Loucy (cell line): ENCODE results near the gene GSAP.
A peak's percentile ranks its signal among the peaks of the same experiment; 100 is the strongest.

Experiments used
- H2AFZ ChIP-seq: fragments of 200-600 bp; sonication (generic); 2 replicates; pipeline ENCODE4 v1.6.0; 2016; ENCODE audit warnings: antibody characterized with exemption, mild to moderate bottlenecking, low read length, moderate library complexity
- H3F3A ChIP-seq: fragments of 200-600 bp; 2 replicates; pipeline ENCODE4 v1.6.0; 2016; ENCODE audit warnings: antibody characterized with exemption, low read depth, mild to moderate bottlenecking
- H3K27me3 ChIP-seq: fragments of 200-600 bp; sonication (generic); 2 replicates; pipeline ENCODE4 v1.6.1; 2014; ENCODE audit warnings: low read length, mild to moderate bottlenecking; ENCODE audit not compliant: insufficient read depth, poor library complexity, severe bottlenecking
- H3K36me3 ChIP-seq: fragments of 200-600 bp; sonication (generic); 2 replicates; pipeline ENCODE4 v1.6.1; 2016; ENCODE audit warnings: low read length; ENCODE audit not compliant: insufficient read depth
- H3K4me1 ChIP-seq: fragments of 200-600 bp; sonication (generic); 2 replicates; pipeline ENCODE4 v1.5.1; 2014; ENCODE audit warnings: low read length, mild to moderate bottlenecking; ENCODE audit not compliant: insufficient read depth, poor library complexity, severe bottlenecking
- H3K4me2 ChIP-seq: fragments of 200-600 bp; sonication (generic); 2 replicates; pipeline ENCODE4 v1.6.0; 2014; ENCODE audit warnings: antibody characterized with exemption, low read length, low read depth, mild to moderate bottlenecking; ENCODE audit not compliant: poor library complexity, severe bottlenecking
- H3K4me3 ChIP-seq: fragments of 200-600 bp; sonication (generic); 2 replicates; pipeline ENCODE4 v1.5.1; 2014; ENCODE audit warnings: low read length, mild to moderate bottlenecking, mixed read lengths; ENCODE audit not compliant: poor library complexity, severe bottlenecking
- H3K79me2 ChIP-seq: fragments of 200-600 bp; sonication (generic); 2 replicates; pipeline ENCODE4 v1.6.1; 2014; ENCODE audit warnings: low read length; ENCODE audit not compliant: insufficient read depth
- H3K9ac ChIP-seq: fragments of 200-600 bp; sonication (generic); 2 replicates; pipeline ENCODE4 v1.6.0; 2014; ENCODE audit warnings: mild to moderate bottlenecking, low read depth, low read length, moderate library complexity; ENCODE audit not compliant: poor library complexity, severe bottlenecking
- H3K9me2 ChIP-seq: fragments of 200-600 bp; sonication (generic); replicated peaks from 2 replicates; pipeline ENCODE4 v1.6.1; 2016; ENCODE audit warnings: low read depth, low read length, mixed read lengths
- H3K9me3 ChIP-seq: fragments of 200-600 bp; sonication (generic); 2 replicates; pipeline ENCODE4 v1.6.1; 2014; ENCODE audit warnings: mild to moderate bottlenecking, antibody characterized with exemption, low read length, low read depth; ENCODE audit not compliant: insufficient read depth
- H4K20me1 ChIP-seq: fragments of 200-600 bp; sonication (generic); 2 replicates; pipeline ENCODE4 v1.6.0; 2014; ENCODE audit warnings: antibody characterized with exemption, low read length, mild to moderate bottlenecking; ENCODE audit not compliant: insufficient read depth, poor library complexity, severe bottlenecking
- EZH2phosphoT487 ChIP-seq: fragments of 200-600 bp; IDR thresholded peaks from 2 replicates; pipeline ENCODE4 v1.6.1; 2018; ENCODE audit warnings: antibody characterized with exemption, mild to moderate bottlenecking, moderate library complexity, borderline replicate concordance
- TF ChIP-seq, protein P1 (sequence below): fragments of 200-600 bp; sonication (generic); conservative IDR thresholded peaks from 2 replicates; pipeline ENCODE4 v1.5.1; 2014; ENCODE audit warnings: mild to moderate bottlenecking, antibody characterized with exemption, low read length

GSAP gene

DNA sequence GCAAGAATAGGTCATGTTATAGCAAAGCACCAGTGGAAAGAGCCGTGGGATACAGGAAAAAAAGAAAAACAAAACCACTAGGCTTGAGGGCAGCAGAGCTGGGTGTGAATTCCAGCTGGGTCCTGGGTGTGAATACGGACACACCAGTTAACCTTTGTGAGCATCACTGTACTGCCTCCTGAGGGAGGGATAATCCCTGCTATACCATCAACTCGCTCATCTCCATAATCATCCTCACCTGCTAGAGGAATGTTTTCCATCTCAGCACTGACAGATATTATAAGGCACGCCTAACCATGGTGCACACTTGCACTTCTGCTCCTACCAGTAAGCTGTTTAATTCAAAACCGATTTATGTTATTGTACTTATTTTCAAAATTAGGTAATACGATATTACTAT lies 62.2 kb downstream of the GSAP start:
- Histone ChIP-seq H3K9me2 (no peaks in the 10 kb centered on the region), H3K27me3 (no peaks in the 10 kb centered on the region), H3K9me3 (no peaks in the 10 kb centered on the region), H3K79me2 (no peaks in the 10 kb centered on the region), H3K4me3 (peak overlapping the region; percentile 3), H3K36me3 (no peaks in the 10 kb centered on the region), H3K9ac (no peak overlapping the region), H3K4me2 (peak overlapping the region; percentile 70), H3K4me1 (peaks cover 53% of the 10 kb centered on the region), H2AFZ (no peak overlapping the region), H3F3A (peaks cover 16% of the 10 kb centered on the region), H4K20me1 (no peaks in the 10 kb centered on the region)
- TF ChIP-seq EZH2phosphoT487 = no peak
- TF ChIP-seq, protein P1, sequence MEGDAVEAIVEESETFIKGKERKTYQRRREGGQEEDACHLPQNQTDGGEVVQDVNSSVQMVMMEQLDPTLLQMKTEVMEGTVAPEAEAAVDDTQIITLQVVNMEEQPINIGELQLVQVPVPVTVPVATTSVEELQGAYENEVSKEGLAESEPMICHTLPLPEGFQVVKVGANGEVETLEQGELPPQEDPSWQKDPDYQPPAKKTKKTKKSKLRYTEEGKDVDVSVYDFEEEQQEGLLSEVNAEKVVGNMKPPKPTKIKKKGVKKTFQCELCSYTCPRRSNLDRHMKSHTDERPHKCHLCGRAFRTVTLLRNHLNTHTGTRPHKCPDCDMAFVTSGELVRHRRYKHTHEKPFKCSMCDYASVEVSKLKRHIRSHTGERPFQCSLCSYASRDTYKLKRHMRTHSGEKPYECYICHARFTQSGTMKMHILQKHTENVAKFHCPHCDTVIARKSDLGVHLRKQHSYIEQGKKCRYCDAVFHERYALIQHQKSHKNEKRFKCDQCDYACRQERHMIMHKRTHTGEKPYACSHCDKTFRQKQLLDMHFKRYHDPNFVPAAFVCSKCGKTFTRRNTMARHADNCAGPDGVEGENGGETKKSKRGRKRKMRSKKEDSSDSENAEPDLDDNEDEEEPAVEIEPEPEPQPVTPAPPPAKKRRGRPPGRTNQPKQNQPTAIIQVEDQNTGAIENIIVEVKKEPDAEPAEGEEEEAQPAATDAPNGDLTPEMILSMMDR = no peak

DNA sequence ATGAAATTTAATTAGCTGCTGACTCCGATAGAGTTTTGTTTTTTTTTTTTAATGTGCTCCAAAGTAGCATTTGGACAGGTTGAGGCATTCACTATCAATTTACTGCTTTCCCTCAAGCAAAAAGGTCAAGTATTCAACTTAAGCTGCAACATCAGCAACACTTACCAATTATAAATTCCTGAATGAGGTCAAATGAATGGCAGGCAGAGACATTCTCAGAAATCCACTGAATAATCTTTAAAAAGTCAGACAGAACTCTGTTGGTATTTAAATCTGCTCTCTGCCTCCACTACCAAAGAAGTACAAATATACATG lies 62.8 kb downstream of the GSAP start:
- Histone ChIP-seq H3K79me2 (no peaks in the 10 kb centered on the region), H3K9ac (no peak overlapping the region), H3K4me1 (peaks cover 58% of the 10 kb centered on the region), H3K9me2 (no peaks in the 10 kb centered on the region), H2AFZ (no peak overlapping the region), H3K36me3 (no peaks in the 10 kb centered on the region), H3K27me3 (no peaks in the 10 kb centered on the region), H3K9me3 (no peaks in the 10 kb centered on the region), H4K20me1 (no peaks in the 10 kb centered on the region), H3K4me3 (no peak overlapping the region), H3K4me2 (peak overlapping the region; percentile 70), H3F3A (peaks cover 16% of the 10 kb centered on the region)
- TF ChIP-seq, protein P1 = no peak
- TF ChIP-seq EZH2phosphoT487 = no peak

DNA sequence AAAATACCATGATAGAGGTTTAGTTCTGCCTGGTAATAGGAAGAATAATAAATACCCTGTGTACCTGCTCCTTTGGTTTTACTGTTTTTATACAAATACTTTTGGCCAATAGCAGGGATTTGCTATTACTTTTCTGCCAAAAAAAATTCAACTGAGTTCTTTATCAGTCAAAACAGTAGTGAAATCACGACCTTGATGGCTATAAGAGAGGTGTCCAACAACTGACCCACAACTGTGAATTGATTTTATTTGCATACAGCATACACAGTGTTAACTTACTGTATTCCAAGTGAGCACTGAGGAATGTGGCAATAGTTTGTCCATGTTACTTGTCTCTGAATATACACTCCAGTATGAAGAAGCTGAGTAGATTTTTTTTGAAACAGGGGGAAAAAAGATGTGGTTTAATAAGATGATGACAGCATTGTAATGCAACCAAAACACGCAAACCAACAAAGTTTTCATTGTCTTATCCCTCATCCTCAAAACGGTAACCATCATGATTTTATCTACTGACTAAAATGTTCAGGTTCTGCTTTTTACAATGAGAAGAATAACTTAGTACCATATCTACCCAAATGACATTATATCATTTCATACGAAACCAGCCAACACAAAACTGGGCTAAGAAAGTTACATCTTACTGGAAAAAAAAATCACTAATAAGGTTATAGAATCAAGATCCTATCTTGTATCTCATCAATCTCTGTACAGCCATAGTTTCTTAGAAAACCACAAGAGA lies 63.3 kb downstream of the GSAP start:
- H3K9ac ChIP-seq = peak overlapping the region; percentile 46
- TF ChIP-seq EZH2phosphoT487 = no peak
- TF ChIP-seq, protein P1 = no peak
- H3K27me3 ChIP-seq = no peaks in the 10 kb centered on the region
- H3K4me1 ChIP-seq = peaks cover 63% of the 10 kb centered on the region
- H3K9me2 ChIP-seq = no peaks in the 10 kb centered on the region
- H3K4me3 ChIP-seq = no peak overlapping the region
- peaks cover 16% of the 10 kb centered on the region for H3F3A ChIP-seq
- no peaks in the 10 kb centered on the region for H4K20me1 ChIP-seq
- no peaks in the 10 kb centered on the region for H3K79me2 ChIP-seq
- H3K9me3 ChIP-seq = no peaks in the 10 kb centered on the region
- H3K4me2 ChIP-seq = peak overlapping the region; percentile 70
- no peak overlapping the region for H2AFZ ChIP-seq
- no peaks in the 10 kb centered on the region for H3K36me3 ChIP-seq
